Natural killer cell treated with Interleukin-12 subunit alpha and Interleukin-12 subunit beta and Interleukin-15 and Interleukin-18, amount 100 ng/mL, for 72 hours (primary cell): Measurements from ENCODE around the gene PLVAP. TPM values are rescaled to one million over a fixed set of nuclear protein-coding genes. Genes with fewer than 3 reads are reported as not detected.

ENCODE experiments used
- ATAC-seq, 2 donors: fragments of 150-1000 bp; cut with Tn5 transposase in 1 of 2; sonication (Bioruptor Pico), chemical (Tn5 transposase) in 1 of 2; 2 replicates each; pipeline ENCODE4 v1.10.0; 2021
- DNase-seq: peaks from one replicate; pipeline ENCODE4 v3.0.0; 2022; ENCODE audit warnings: low spot score
- H3K27ac Mint-ChIP-seq, 2 donors: 1 replicate in 1 of 2; 2 replicates in 1 of 2; pipeline ENCODE4 v1.8.0; 2022; ENCODE audit warnings: mixed read lengths in 2 of 2, mild to moderate bottlenecking in 1 of 2, moderate library complexity in 1 of 2
- H3K27me3 Mint-ChIP-seq, 2 donors: 1 replicate in 1 of 2; 2 replicates in 1 of 2; pipeline ENCODE4 v1.8.0; 2022; ENCODE audit warnings: mixed read lengths in 2 of 2
- H3K36me3 Mint-ChIP-seq: one replicate; pipeline ENCODE4 v1.8.0; 2022; ENCODE audit warnings: mixed read lengths
- H3K4me1 Mint-ChIP-seq, 2 donors: 1 replicate in 1 of 2; 2 replicates in 1 of 2; pipeline ENCODE4 v1.8.0; 2022; ENCODE audit warnings: low read depth in 2 of 2, mixed read lengths in 2 of 2, mild to moderate bottlenecking in 1 of 2
- H3K4me3 Mint-ChIP-seq: one replicate; pipeline ENCODE4 v1.8.0; 2022; ENCODE audit warnings: mixed read lengths
- H3K9me3 Mint-ChIP-seq: 2 replicates; pipeline ENCODE4 v1.8.0; 2022; ENCODE audit warnings: mixed read lengths
- total RNA-seq, 2 donors: library from RNA; stranded (reverse); gene quantifications; one replicate each; pipeline ENCODE4 v1.2.3, GENCODE V29; 2022

PLVAP gene
- total RNA-seq, 2 donors from 2014 or later = 0.59 TPM; not detected in 1

GRCh38 chr19:17339088-17339741 lies 37.9 kb downstream of the PLVAP start:
- Mint-ChIP-seq H3K9me3 (no peaks in the 10 kb centered on the region), H3K4me1 (peaks cover 21% of the 10 kb centered on the region in 2 donors), H3K4me3 (peak overlapping the region; percentile 60), H3K27ac (no peak overlapping the region), H3K36me3 (no peaks in the 10 kb centered on the region), H3K27me3 (no peaks in the 10 kb centered on the region)
- no peak for DNase-seq
- no peak for ATAC-seq

GRCh38 chr19:17338433-17339078 lies 38.6 kb downstream of the PLVAP start:
- Mint-ChIP-seq H3K4me1 (peaks cover 26 to 27% of the 10 kb centered on the region in 2 donors), H3K4me3 (peak overlapping the region; percentile 97), H3K27me3 (no peaks in the 10 kb centered on the region), H3K27ac (no peak overlapping the region), H3K36me3 (no peaks in the 10 kb centered on the region), H3K9me3 (no peaks in the 10 kb centered on the region)
- DNase-seq (no peak), ATAC-seq (no peak)

GRCh38 chr19:17337675-17338432 lies 39.3 kb downstream of the PLVAP start:
- Mint-ChIP-seq H3K4me3 (peak overlapping the region; percentile 97), H3K27me3 (no peaks in the 10 kb centered on the region), H3K9me3 (no peaks in the 10 kb centered on the region), H3K4me1 (peaks cover 30 to 31% of the 10 kb centered on the region in 2 donors), H3K36me3 (no peaks in the 10 kb centered on the region), H3K27ac (peak overlapping the region; percentile 85 to 98)
- ATAC-seq (no peak), DNase-seq (no peak)

DNA sequence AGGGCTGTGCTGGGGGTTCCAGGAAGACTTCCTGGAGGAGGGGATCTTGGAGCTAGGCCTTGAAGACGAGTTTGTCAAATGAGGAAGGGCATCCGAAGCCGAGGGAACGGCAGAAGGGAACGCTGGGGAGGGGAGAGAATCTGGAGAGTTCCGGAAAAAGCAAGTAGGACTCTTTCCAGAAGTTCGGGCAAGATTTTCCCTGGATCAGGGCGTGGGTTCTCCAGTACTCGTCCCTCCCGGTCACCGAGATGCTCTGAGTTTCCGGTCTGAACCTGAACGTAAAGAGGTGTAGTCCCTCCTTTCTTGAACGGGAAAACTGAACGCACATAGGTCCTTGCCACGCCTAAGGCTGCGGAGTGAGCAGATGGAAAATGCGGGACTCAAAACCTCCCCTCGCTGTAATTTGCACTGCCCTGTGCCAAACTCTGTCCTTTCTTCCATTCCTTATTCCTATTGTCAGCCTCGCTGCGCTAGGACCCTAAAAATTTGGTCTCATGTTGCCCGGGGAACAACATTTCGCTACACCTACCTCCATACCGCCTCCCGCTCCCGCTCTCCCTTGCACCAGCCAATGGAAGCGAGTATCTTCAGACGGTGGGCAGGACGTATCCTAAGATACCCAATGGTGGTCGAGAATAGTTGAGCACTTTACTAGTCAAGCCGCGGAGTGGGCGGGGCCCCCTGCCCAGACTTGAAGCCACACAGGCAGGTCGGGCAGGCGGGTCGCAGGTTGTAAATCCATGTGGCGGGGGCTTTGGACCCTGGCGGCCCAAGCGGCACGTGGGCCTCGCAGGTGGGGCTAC lies 40.1 kb downstream of the PLVAP start, which contains the start of gene GTPBP3:
Gene GTPBP3, plus strand, starts transcription at position 682 of the 803 bp plus-strand sequence. Its CDS starts 59 bp downstream, at position 741.
- DNase-seq (peak; percentile 97), ATAC-seq (peak; percentile 95 to 96)
- H3K4me1 Mint-ChIP-seq = peaks cover 32 to 33% of the 10 kb centered on the region in 2 donors
- H3K36me3 Mint-ChIP-seq = no peaks in the 10 kb centered on the region
- H3K27me3 Mint-ChIP-seq = no peaks in the 10 kb centered on the region
- no peaks in the 10 kb centered on the region for H3K9me3 Mint-ChIP-seq
- H3K27ac Mint-ChIP-seq = peak within 1 kb of the TSS; percentile 85 to 98
- H3K4me3 Mint-ChIP-seq = peak within 1 kb of the TSS; percentile 97

DNA sequence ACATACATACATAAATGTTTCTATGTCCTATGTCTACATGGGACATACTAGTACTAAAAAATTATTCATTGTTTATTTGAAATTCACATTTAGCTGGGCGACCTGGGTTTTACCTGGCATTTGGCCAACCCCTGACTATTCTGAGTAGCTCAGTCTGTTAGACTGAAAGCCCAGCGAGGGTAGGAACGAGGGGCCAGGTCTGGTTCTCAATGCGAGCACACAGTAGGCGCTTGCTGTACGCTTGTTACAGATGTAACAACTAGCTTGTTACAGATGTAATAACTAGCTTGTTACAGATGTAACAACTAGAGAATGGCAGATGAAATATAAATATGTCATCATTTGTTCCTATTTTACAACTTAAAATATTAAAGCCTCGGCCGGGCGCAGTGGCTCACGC lies 41.6 kb downstream of the PLVAP start:
- DNase-seq (no peak), ATAC-seq (no peak)
- Mint-ChIP-seq H3K36me3 (no peaks in the 10 kb centered on the region), H3K27me3 (no peaks in the 10 kb centered on the region), H3K4me1 (peaks cover 33 to 34% of the 10 kb centered on the region in 2 donors), H3K27ac (no peak overlapping the region), H3K9me3 (no peaks in the 10 kb centered on the region), H3K4me3 (peak overlapping the region; percentile 89)

GRCh38 chr19:17334414-17335409 lies 42.4 kb downstream of the PLVAP start, which contains the start of gene ANO8:
TSS of gene ANO8 (minus strand) at chr19:17334855. CDS start at chr19:17334670, 185 bp downstream.
- H3K36me3 Mint-ChIP-seq = no peaks in the 10 kb centered on the region
- H3K4me3 Mint-ChIP-seq = peak within 1 kb of the TSS; percentile 89
- DNase-seq (peak; percentile 97), ATAC-seq (peak; percentile 74 to 81)
- peaks cover 33 to 36% of the 10 kb centered on the region in 2 donors for H3K4me1 Mint-ChIP-seq
- H3K27me3 Mint-ChIP-seq = no peaks in the 10 kb centered on the region
- H3K27ac Mint-ChIP-seq = peak within 1 kb of the TSS; percentile 22 to 58
- no peaks in the 10 kb centered on the region for H3K9me3 Mint-ChIP-seq

DNA sequence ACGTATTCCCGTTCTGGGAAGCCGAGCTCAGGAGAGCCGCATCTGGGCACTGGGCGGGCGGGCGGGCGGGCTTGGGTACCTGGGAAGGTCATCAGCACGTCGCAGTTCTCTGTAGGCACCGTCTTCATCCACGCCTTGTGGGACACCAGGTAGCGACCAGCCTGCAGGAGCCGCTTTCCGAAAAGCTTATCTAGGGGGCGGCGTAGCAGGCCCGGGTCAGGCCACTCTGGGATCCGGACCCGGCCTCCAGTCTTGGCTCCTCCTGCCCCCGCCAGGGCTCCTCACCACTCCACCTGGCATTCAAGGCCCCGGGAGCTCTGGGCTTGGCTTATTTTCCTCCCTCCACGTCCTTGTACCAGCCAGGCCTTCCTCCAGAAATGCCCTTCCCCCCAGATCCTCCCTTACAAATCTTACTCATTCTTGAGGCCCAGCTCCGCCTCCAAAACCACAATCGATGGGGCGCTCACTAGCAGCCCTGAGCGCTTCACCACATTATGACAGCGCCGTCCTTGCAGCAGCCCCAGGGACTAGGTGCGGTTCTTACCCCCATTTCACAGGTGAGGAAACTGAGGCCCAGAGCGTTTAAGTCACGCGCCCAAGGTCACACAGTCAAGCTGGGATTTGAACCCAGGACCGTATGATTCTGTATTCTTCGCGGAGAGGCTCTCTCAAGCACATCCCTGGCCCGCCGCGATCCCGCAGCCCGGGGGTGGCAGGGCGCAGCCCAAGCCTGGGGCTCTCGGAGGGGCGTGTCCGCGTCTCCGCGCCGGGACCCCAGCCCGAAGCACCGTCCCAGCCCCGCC lies 43.3 kb downstream of the PLVAP start:
- peak; percentile 64 to 69 for ATAC-seq
- Mint-ChIP-seq H3K9me3 (no peaks in the 10 kb centered on the region), H3K27me3 (no peaks in the 10 kb centered on the region), H3K27ac (peak overlapping the region; percentile 22 to 34), H3K4me3 (peak overlapping the region; percentile 89), H3K36me3 (no peaks in the 10 kb centered on the region), H3K4me1 (peaks cover 33 to 36% of the 10 kb centered on the region in 2 donors)
- peak; percentile 87 for DNase-seq

DNA sequence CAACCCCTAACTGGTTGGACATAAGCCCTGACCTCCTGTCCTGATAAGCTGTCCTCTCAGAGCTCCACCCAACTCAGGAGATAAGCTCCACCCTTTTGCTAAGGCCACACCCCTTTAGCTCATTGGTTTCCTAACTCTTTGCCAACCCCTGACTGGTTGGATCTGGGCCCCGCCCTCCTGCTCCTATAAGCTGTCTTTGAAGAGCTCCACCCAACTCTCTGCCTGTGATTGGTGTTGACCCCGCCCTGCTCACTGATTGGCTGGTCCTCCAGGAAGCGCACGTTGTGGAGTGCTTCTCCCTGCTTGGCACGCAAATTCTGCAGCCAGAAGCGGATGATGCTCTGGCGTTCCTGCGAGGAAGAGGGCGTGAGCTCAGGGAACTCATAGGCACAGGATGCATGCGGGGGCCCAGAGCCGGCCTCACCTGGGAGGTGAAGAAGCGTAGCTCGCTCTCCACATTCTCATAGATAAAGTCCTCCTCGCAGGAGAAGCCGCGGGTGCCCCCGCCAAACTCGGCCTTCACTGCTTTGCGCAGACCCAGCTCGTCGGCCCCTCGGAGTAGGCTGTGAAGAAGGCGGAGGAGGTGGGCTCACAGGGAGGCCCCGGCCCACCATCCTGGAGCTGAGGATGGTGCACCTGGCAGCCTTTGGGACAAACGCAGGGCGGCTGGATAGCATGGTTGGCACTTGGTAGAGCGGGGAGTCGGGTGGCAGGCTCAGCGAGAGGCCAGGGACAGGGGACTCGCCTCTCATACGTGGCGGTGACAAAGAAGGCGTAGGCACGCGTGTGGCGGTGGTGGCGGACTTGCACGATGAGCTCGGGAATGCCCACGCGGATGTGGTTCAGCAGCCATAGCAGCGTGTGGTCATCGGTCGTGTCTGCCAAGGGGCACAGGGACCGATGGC lies 44.2 kb downstream of the PLVAP start:
- no peaks in the 10 kb centered on the region for H3K36me3 Mint-ChIP-seq
- no peaks in the 10 kb centered on the region for H3K9me3 Mint-ChIP-seq
- no peaks in the 10 kb centered on the region for H3K27me3 Mint-ChIP-seq
- H3K4me1 Mint-ChIP-seq = peaks cover 30 to 33% of the 10 kb centered on the region in 2 donors
- H3K27ac Mint-ChIP-seq = no peak overlapping the region
- no peak for DNase-seq
- no peak overlapping the region for H3K4me3 Mint-ChIP-seq
- no peak for ATAC-seq

GRCh38 chr19:17332360-17332676 lies 44.8 kb downstream of the PLVAP start:
- Mint-ChIP-seq H3K4me1 (peaks cover 28 to 31% of the 10 kb centered on the region in 2 donors), H3K9me3 (no peaks in the 10 kb centered on the region), H3K27ac (no peak overlapping the region), H3K27me3 (no peaks in the 10 kb centered on the region), H3K4me3 (no peak overlapping the region), H3K36me3 (no peaks in the 10 kb centered on the region)
- DNase-seq = no peak
- ATAC-seq = no peak

DNA sequence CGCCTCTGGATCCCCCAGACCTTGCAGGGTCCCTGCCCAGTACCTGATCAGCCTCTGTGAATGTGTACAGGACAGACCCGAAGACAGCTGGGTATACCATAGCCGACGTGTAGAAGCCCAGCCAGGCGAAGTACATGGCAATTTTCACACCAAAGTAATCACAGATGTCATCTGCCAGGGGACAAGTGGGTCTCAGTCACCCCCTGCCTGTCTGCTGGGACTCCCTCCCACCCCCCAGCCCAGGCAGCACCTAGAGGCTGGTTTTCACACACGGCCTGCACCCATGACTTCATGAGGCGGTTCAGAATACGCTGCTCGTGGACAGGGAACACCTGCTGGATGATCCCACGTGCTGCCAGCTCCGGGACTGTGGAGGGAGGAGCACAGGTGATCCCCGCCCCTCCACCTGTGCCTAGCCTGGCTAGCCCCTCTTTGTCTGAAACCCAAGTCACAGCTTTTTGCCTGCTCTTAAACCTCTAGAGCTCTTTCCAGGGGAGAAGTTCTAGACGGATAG lies 46.0 kb downstream of the PLVAP start:
- no peaks in the 10 kb centered on the region for H3K36me3 Mint-ChIP-seq
- DNase-seq = no peak
- no peak for ATAC-seq
- H3K4me3 Mint-ChIP-seq = peak overlapping the region; percentile 51
- no peak overlapping the region for H3K27ac Mint-ChIP-seq
- H3K27me3 Mint-ChIP-seq = no peaks in the 10 kb centered on the region
- H3K4me1 Mint-ChIP-seq = peaks cover 19 to 21% of the 10 kb centered on the region in 2 donors
- no peaks in the 10 kb centered on the region for H3K9me3 Mint-ChIP-seq
